CD4-positive, alpha-beta T cell treated with Interleukin-17A for 1 hour (primary cell): ENCODE measurements around the gene MYO1C.

Experiments
- DNase-seq: peaks from one replicate; pipeline ENCODE4 v3.0.0-alpha.2; 2020

The MYO1C gene

GRCh38 chr17:1505586-1505985, 13.1 kb upstream of the MYO1C start:
- DNase-seq, result no peak

GRCh38 chr17:1504866-1505265, 12.4 kb upstream of the MYO1C start:
- DNase-seq, result no peak

- no peak for DNase-seq
Observed at GRCh38 chr17:1503699-1504098, 11.2 kb upstream of the MYO1C start.

GRCh38 chr17:1498869-1499268, 6.4 kb upstream of the MYO1C start:
- no peak for DNase-seq

GRCh38 chr17:1498233-1498632, 5.7 kb upstream of the MYO1C start:
- DNase-seq, result no peak

- DNase-seq, result no peak
Observed at GRCh38 chr17:1497831-1498230, 5.3 kb upstream of the MYO1C start.

GRCh38 chr17:1496869-1497268, 4.4 kb upstream of the MYO1C start:
- DNase-seq, result no peak

- DNase-seq, result no peak
Observed at GRCh38 chr17:1495265-1495989, 2.9 kb upstream of the MYO1C start.

GRCh38 chr17:1494736-1495253, 2.3 kb upstream of the MYO1C start:
- DNase-seq, result no peak

- no peak for DNase-seq
Observed at GRCh38 chr17:1494203-1494602, 1.7 kb upstream of the MYO1C start.

- no peak for DNase-seq
Observed at GRCh38 chr17:1493291-1493980, 950 bp upstream of the MYO1C start.

- peak; percentile 43 for DNase-seq
Observed at GRCh38 chr17:1491443-1492248, 840 bp downstream of the MYO1C start.

- peak; percentile 68 for DNase-seq
Observed at GRCh38 chr17:1490643-1491442, 1.6 kb downstream of the MYO1C start.

GRCh38 chr17:1488826-1489270, 3.6 kb downstream of the MYO1C start:
- no peak for DNase-seq

- peak; percentile 71 for DNase-seq
Observed at GRCh38 chr17:1487939-1488825, 4.3 kb downstream of the MYO1C start.

- DNase-seq, result peak; percentile 80
Observed at GRCh38 chr17:1486802-1487695, 5.4 kb downstream of the MYO1C start.

GRCh38 chr17:1485423-1486376, 6.8 kb downstream of the MYO1C start:
- peak; percentile 65 for DNase-seq

GRCh38 chr17:1484676-1485422, 7.6 kb downstream of the MYO1C start:
- DNase-seq, result peak; percentile 71
